KOPT-K1 (cell line): ENCODE data around the gene NRTN.

Experiments
- H3K27ac ChIP-seq: fragments of 200-600 bp; sonication (generic); 2 replicates; pipeline ENCODE4 v1.5.1; 2016; ENCODE audit warnings: antibody characterized with exemption, mild to moderate bottlenecking, low read depth, low read length; ENCODE audit not compliant: poor library complexity, severe bottlenecking
- H3K36me3 ChIP-seq: fragments of 200-600 bp; sonication (generic); 2 replicates; pipeline ENCODE4 v1.5.1; 2017; ENCODE audit warnings: antibody characterized with exemption, mild to moderate bottlenecking, low read length, moderate library complexity; ENCODE audit not compliant: insufficient read depth
- H3K9me3 ChIP-seq: fragments of 200-600 bp; sonication (generic); 2 replicates; pipeline ENCODE4 v1.5.1; 2017; ENCODE audit warnings: antibody characterized with exemption, low read length, mild to moderate bottlenecking; ENCODE audit not compliant: insufficient read depth, poor library complexity, severe bottlenecking

NRTN gene

DNA sequence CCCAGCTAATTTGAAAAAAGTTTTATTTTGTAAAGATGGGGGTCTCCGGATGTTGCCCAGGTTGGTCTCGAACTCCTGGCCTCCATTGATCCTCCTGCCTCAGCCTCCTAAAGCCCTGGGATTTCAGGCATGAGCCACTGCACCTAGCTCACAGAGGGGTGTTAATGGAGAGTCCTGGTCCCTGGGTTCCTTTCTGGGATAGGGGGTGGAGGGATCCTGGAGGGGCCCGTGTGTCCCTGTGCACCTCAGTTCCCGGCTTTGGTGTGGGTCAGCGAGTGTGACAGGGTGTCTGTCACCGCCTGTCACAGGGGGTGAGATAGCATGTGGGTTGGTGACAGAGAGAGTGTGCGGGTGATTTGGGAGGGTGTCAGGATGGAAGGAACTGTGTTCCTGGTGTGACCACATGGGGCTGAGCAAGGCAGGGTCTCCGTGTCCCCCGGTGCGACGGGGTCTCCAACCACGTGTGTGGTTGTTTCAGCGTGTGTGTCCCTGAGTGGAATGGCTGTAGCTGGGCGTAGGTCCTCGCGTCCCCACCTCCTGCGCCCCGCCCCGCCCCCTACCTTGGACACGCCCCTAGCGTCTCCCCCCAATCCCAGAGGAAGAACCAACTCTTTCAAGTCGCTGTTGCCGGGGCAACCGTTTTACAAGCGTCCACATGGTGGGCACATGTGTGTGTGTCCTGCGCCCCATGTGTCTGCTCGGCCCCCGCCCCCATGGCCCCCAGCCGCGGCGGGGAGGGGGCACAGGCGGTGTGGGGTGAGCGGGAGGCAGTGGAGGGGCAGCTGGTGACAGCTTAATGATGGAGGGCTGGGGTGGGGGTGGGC lies 2.9 kb upstream of the NRTN start:
- H3K36me3 ChIP-seq: no peaks in the 10 kb centered on the region
- no peak overlapping the region for H3K27ac ChIP-seq
- no peaks in the 10 kb centered on the region for H3K9me3 ChIP-seq

DNA sequence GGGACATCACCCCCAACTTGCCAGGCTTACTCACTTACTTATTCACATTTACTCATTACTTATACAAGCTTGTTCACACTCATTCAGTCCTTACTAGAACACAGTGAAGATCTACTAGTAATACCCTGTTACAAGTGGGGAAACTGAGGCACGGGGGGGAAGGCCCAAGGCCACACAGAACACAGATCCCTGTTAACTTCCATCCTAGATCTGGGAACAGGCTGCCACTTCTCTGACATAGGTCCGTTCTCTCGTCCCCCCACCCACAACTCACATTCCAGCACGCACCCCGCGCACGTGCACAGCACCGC lies 1.5 kb upstream of the NRTN start:
- Histone ChIP-seq H3K9me3 (no peaks in the 10 kb centered on the region), H3K36me3 (no peaks in the 10 kb centered on the region), H3K27ac (peak overlapping the region; percentile 42)

DNA sequence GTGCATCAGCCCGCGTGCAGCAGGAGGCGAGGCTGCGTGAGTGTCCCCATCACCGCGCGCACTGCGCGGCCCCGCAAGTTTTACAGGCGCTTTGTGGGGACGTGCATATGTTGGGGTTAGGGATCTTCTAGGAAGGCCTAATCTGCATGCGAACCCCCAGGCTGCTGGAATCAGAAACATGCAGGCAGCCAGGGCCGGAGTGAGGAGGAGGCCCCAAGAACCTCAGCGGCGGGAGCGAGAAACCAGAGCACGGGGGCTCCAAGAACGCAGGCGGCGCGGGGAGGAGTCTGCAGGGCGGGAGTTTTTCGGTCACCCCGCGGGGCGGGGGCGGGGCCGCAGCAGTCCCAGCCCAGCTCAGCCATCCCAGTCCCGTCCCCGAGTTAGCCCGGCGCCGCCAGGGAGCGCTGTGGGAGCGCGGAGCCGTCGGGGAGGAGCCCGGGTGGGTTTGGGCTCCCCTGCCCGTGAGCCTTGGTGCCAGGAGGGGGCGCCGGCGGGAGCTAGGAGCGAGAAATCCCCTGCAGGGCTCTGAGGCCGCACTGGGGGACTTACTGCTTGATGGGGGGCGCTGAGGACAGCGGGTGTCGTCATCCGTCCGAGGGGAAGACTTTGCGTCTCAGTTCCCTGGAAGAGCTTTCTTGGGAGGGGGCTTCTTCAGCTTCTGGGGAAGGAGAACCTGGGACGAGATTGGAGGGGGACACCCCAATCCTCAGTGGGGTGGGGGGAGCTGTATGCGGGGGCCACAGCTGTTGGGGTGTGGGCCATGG lies 933 bp upstream of the NRTN start:
- Histone ChIP-seq H3K27ac (peak overlapping the region; percentile 42), H3K36me3 (no peaks in the 10 kb centered on the region), H3K9me3 (no peaks in the 10 kb centered on the region)

DNA sequence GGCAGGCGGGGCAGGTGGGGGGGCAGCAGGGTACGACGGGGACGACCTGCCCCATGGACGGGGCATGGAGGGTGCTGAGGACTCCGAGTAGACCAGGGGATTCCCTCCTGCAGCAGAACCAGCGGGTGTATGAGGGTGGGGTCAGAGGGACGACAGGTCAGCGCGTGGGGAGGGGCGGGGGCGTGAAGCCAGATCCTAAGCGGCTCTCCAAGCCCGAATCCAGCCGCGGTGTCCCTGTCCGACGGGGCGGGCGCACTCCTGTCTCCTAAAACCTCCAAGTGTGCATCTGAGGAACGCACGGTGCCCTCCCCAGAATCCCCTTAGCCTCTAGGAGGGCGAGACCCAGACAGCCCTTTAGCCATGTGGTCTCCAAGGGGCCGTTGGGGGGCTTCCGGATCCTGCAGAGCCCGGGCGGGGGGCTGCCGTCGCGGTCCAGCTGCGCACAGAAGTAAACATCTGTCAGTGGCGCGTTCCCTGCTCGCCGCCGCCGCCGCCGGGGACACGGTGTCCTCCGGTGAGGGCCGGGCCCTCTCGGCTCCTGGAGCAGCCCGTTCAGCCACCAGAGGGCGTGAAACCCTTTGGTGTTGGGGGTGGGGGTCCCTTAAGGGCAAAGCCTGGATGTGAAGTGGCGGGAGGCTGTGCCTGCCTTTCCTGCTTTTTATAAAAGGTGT lies 730 bp downstream of the NRTN start:
- Histone ChIP-seq H3K36me3 (no peaks in the 10 kb centered on the region), H3K27ac (no peak overlapping the region), H3K9me3 (no peaks in the 10 kb centered on the region)

DNA sequence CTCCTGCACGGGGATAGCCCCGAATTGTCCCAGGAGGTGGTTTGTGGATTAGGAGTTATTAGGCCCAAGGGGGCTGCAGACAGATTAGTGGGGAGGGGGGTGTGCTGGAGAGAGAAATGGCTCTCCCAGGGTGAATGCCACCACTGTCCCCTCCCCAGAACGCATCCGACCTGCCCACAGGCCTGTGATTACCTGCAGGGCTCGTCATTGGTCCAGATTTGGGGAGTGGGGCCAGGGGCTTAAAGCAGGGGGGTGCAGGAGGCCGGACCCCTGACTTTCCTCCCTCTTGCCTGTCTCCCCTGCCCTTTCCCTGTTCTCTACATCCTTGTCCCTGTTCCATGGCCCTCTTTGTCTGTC lies 1.2 kb downstream of the NRTN start:
- no peak overlapping the region for H3K27ac ChIP-seq
- no peaks in the 10 kb centered on the region for H3K9me3 ChIP-seq
- H3K36me3 ChIP-seq: no peaks in the 10 kb centered on the region

DNA sequence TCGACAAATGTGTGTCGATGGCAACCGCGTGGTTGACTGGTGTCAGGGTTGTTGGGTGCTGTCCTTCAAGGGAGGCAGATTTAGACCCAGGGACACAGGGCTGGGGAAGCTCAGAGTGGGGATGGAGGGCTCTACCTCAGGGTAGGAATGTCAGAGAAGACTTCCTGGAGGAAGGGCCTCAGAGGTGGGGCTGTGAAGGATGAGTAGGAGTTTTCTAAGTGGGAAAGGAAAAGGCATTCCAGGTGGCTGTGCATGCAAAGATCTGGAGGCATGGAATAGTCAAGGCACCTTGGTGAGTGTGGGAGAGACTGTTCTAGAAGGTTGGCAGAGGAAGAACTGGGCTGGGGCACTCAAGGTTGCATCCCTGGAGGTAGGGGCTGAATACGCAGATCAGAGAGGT lies 2.0 kb downstream of the NRTN start:
- Histone ChIP-seq H3K27ac (no peak overlapping the region), H3K9me3 (no peaks in the 10 kb centered on the region), H3K36me3 (no peaks in the 10 kb centered on the region)

DNA sequence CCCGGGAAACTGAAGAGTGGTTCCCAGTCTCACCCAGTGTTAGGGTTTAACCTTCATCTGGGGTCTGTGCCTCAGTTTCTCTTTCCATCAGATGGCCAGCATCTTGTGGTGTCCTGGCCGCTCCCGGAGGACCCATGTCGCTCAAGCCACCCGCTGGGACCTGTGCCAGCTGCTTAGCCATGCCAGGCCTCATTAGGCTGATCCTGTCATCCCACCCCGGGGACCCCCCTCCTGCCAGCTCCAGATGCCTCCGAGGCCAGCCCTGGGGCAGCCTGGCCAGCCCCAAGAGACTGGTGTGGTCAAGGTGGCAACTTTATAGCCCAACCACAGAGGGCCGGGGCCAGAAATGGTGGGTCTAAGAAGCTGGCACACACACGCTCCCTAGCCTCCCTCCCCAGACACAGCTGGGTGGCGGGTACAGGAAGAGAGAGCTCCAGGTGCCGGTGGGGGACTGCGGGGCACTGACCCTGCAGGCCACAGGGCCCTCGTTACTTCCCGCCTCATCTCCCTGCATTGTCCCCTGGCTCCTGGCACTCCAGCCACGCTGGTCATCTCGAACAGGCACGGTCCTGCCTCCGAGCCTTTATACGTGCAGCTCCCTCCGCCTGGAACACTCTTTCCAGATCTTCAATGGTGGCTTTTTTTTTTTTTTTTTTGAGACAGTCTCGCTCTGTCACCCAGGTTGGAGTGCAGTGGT lies 3.4 kb downstream of the NRTN start:
- Histone ChIP-seq H3K9me3 (no peaks in the 10 kb centered on the region), H3K36me3 (no peaks in the 10 kb centered on the region), H3K27ac (no peak overlapping the region)

DNA sequence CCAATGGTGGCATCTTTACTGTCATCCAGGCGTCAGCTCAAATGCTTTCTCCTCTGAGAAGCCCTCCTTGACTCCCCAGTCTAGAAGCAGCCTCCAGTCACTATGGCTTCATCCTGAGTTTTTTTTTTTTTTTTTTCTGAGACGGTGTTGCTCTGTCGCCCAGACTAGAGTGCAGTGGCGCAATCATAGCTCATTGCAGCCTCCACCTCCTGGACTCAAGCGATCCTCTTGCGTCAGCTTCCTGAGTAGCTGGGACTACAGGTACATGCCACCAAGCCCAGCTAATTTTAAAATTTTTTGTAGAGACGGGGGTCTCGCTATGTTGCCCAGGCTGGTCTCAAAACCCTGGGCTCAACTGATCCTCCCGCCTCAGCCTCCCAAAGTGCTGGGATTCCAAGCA lies 4.2 kb downstream of the NRTN start:
- no peak overlapping the region for H3K27ac ChIP-seq
- no peaks in the 10 kb centered on the region for H3K36me3 ChIP-seq
- no peaks in the 10 kb centered on the region for H3K9me3 ChIP-seq

DNA sequence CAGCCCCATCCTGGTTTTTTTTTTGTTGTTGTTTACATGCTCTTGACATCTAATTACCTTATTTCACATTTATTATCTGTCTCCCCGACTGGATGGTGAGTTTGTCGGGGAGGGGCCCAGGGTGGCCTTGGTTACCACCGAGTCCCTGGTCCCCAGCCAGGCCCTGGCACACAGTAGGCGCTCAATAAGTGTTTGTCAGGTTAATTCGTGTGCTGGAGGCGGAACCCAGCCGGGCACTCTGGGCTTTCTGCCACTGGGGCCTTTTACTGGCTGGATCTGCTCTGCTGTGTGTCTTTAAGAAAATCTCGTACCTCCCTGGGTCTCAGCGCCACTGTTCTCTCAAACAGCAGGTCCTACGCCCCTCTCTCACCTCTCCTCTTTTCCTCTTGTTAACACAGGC lies 4.6 kb downstream of the NRTN start:
- Histone ChIP-seq H3K27ac (no peak overlapping the region), H3K9me3 (no peaks in the 10 kb centered on the region), H3K36me3 (no peaks in the 10 kb centered on the region)

DNA sequence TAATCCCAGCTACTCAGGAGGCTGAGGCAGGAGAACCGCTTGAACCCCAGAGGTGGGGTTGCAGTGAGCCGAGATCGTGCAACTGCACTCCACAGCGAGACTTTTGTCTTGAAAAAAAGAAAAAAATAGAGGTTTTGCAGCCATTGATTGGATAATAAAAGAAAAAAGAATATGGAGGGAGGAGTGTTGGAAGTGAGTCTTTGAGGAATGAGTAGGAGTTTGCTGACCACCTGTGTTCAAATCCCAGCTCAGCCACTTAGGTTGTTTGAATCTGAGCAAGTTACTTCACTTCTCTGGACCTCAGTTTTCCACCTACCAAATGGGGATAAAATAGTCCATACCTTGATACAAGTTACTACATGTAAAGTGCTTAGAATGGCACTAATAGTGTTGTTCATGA lies 6.2 kb downstream of the NRTN start:
- Histone ChIP-seq H3K9me3 (no peaks in the 10 kb centered on the region), H3K27ac (no peak overlapping the region), H3K36me3 (no peaks in the 10 kb centered on the region)

DNA sequence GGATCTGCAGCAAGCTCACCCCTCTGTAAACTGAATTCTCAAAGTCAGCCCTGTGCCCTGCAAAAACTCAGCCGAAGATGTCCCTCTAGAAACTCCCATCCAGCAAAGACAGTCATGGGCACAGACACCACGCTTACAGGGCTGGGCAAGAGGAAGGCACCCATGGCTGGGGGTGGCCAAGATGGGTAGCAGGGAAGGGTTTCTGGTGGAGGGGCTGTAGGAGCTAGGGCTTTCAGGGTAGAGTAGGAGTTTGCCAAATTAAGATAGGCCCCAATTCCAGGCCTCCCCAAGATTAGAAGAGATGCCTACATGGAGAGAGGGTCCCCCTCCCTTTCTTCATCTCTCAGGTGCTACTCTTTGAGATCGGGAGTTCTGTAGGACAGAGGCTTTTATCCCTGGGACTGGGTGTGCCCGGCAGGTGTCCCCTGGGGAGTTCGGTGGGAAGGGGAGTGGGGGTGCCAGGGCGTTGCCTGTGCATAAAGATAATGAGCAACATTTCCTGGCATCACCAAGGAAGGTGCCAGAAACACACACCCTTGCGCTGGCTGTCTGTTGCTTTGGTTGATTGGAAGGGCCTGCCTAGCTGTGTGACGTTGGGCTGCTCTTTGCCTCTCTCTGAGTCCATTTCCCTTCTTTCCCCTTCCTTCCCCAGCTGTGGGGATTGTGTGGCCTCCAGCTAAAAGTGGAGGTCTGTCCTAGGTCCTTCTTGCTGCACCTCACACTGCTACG lies 9.4 kb downstream of the NRTN start:
- Histone ChIP-seq H3K9me3 (no peaks in the 10 kb centered on the region), H3K36me3 (no peaks in the 10 kb centered on the region), H3K27ac (no peak overlapping the region)

DNA sequence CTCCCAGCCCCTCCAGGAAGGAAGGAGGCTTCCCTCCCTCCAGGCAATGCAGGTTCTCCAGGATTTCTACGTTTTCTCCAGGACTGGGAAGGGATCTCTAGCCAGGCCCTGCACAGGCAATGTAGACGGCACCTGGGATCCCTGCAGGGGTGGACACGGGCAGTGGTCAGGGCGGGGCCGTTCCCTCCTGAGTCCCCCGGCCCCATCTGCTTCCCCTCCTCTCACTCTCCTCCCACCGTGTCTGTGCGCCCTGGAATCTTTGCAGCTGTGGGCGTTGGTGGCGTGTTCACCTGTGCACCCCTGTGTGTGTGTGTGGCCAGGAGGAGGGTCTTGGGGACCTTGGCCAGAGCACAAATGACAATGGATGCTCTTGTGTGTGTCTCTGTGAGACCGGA lies 10.0 kb downstream of the NRTN start:
- H3K27ac ChIP-seq: no peak overlapping the region
- no peaks in the 10 kb centered on the region for H3K36me3 ChIP-seq
- no peaks in the 10 kb centered on the region for H3K9me3 ChIP-seq

DNA sequence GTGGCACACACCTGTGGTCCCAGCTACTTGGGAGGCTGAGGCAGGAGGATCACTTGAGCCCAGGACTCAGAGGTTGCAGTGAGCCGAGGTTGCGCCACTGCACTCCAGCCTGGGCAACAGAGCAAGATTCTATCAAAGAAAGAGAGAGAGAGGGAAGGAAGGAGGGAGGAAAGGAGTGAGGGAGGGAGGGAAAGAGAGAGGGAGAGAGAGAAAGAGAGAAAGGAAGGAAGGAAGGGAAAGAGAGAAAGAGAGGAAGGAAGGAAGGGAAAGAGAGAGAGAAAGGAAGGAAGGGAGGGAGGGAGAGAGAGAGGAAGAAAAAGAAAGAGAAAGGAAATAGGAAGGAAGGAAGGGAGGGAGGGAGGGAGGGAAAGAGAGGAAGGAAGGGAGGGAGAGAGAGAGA lies 12.4 kb downstream of the NRTN start:
- Histone ChIP-seq H3K27ac (no peak overlapping the region), H3K9me3 (no peaks in the 10 kb centered on the region)

DNA sequence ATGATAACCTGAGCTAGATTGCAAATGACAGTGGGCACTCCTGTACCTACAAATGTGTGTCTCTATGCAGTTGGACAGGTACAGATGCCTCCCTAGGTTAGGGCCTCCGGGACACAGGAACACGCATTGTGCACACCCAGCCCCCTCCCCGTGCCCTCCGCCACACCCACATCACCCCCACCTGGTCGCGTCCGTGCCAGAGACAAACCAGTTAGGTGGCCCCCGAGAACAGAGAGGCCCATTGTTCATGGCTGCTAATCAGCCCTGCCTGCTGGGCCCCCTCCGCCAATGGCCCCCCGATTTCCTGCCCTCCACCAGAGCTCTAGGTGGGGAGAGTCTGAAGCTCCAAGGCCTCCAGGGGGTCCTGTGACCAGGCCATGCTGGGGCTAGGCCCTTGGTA lies 13.7 kb downstream of the NRTN start:
- H3K9me3 ChIP-seq: no peaks in the 10 kb centered on the region
- H3K36me3 ChIP-seq: no peaks in the 10 kb centered on the region
- no peak overlapping the region for H3K27ac ChIP-seq

More for the DNA sequence above, 12.4 kb downstream of the NRTN start:
- no peaks in the 10 kb centered on the region for H3K36me3 ChIP-seq

DNA sequence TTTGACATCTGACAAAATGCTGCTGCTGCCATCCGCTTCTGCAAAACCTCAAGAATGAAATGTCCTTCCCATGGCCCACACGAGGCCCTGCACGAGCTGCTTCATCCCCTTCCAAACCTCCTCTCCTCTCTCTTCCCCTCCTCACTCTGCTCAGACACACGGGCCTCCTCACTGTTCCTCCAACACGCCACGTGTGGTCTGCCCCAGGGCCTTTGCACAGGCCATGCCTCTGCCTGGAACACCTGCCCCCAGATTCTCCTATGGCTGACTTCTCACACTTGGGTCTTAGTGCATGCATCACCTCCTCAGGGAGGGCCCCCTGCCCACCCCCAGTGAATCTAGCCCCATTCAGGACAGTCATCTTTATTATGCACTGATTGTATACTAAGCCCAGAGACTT lies 15.9 kb downstream of the NRTN start:
- no peak overlapping the region for H3K27ac ChIP-seq
- no peaks in the 10 kb centered on the region for H3K36me3 ChIP-seq
- no peaks in the 10 kb centered on the region for H3K9me3 ChIP-seq
